ENCODE results near the gene HOXA9. TPM values are rescaled to one million over a fixed set of nuclear protein-coding genes. Genes with fewer than 3 reads are reported as not detected.
A peak's percentile ranks its signal among the peaks of the same experiment; 100 is the strongest.

Gene HOXA9
- total RNA-seq, 4 donors from 2014 or later = 0.63 to 1.9 (median 0.67) TPM; not detected in 1

DNA sequence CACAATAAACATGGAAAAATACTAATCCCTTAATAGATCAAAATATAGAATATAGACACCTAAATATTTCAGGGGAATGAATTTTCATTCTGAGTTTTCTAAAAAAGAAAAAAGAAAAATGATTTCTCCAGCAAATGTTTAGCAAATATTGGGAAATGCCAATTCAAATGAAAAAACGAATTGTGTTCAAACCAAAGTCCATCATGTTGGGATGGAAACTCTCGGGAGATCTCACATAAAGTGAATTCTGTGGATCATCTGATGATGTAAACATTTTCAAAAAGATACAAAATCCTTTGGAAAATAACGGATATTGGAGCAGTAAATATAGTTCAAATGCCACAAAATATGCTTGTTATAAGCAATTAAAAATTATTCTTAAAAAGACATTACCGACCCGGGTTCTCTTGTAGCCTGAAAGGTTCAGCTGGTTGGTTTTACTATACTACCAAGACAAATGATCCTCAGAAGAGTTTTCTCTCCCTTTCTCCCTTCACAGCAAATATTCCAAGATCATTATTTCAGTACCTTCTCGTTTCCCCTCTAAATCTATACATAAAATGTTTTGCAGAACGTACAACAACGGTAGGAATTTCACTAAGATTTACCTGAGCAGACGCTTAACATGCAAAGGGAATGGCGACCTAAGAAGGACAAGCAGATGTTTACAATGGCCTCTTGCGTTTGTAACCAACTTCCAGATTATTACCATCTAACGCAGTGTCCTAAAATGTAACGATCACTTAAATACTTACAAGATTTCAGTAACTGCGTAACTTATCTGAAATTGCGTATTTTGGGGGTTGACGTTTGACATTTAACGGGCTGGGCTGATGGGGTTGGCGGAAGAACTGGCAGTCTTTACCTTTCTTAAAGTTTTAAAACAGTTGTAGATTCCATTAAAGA lies 32.1 kb upstream of the HOXA9 start:
- H3K4me3 ChIP-seq (replicated peaks in 1 of 3) = no peak overlapping the region
- DNase-seq = no peak
- peaks cover 75% of the 10 kb centered on the region for H3K27me3 ChIP-seq
- no peak overlapping the region for H3K27ac ChIP-seq
- intact Hi-C loops (cut with DNase I) = loop anchor here (5.0 to 10.0 kb wide), 2 partner anchors 825 to 897 kb away; no protein-coding TSS in a partner anchor
- WGBS, 2 donors = 25 to 27% methylated on average over 18 of the region's 18 CpGs
- TF ChIP-seq, protein P1, sequence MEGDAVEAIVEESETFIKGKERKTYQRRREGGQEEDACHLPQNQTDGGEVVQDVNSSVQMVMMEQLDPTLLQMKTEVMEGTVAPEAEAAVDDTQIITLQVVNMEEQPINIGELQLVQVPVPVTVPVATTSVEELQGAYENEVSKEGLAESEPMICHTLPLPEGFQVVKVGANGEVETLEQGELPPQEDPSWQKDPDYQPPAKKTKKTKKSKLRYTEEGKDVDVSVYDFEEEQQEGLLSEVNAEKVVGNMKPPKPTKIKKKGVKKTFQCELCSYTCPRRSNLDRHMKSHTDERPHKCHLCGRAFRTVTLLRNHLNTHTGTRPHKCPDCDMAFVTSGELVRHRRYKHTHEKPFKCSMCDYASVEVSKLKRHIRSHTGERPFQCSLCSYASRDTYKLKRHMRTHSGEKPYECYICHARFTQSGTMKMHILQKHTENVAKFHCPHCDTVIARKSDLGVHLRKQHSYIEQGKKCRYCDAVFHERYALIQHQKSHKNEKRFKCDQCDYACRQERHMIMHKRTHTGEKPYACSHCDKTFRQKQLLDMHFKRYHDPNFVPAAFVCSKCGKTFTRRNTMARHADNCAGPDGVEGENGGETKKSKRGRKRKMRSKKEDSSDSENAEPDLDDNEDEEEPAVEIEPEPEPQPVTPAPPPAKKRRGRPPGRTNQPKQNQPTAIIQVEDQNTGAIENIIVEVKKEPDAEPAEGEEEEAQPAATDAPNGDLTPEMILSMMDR (IDR thresholded peaks at IDR 0.05) = no peak
- TF ChIP-seq POLR2A (IDR thresholded peaks at IDR 0.05) = no peak
- H3K36me3 ChIP-seq = no peaks in the 10 kb centered on the region
- peaks cover 11 to 36% of the 10 kb centered on the region in 2 donors for H3K4me1 ChIP-seq
- H3K9me3 ChIP-seq = no peaks in the 10 kb centered on the region

DNA sequence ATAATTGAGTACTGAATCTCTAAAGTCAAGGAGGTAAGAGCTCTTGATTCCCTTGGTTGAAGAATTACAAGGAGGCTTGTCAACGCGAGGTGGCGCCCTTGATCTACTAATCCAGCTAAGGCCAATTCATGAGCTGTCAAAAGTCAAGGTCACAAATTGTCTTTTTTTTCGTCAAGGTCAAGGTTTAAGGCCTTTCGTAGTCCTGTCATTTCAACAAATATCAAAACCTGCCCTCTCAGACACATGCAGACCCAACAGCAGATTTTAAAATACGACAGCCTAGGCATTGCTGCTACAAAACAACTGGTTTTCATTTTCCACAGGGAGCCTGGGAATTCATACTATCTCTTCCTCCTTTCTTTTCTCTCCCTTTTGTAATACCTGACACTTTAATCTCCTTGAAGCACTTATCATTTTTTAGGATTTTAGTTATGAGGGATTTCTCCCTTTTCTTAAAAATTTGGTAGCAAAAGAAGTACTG lies 31.0 kb upstream of the HOXA9 start:
- Histone ChIP-seq H3K36me3 (no peaks in the 10 kb centered on the region), H3K27me3 (peaks cover 75% of the 10 kb centered on the region), H3K4me3 (replicated peaks in 1 of 3) (no peak overlapping the region), H3K4me1 (peaks cover 11 to 39% of the 10 kb centered on the region in 2 donors), H3K27ac (no peak overlapping the region), H3K9me3 (no peaks in the 10 kb centered on the region)
- intact Hi-C loops (cut with DNase I) = loop anchor here (5.0 to 10.0 kb wide), 2 partner anchors 826 to 898 kb away; no protein-coding TSS in a partner anchor
- peak; percentile 87 to 91 for DNase-seq
- TF ChIP-seq, protein P1 (IDR thresholded peaks at IDR 0.05) = peak in 5 of 6 experiments; percentile 57 to 81 (median 73)
- no peak for TF ChIP-seq POLR2A (IDR thresholded peaks at IDR 0.05)
- 1 to 8% methylated on average over 6 of the region's 6 CpGs for WGBS, 2 donors

DNA sequence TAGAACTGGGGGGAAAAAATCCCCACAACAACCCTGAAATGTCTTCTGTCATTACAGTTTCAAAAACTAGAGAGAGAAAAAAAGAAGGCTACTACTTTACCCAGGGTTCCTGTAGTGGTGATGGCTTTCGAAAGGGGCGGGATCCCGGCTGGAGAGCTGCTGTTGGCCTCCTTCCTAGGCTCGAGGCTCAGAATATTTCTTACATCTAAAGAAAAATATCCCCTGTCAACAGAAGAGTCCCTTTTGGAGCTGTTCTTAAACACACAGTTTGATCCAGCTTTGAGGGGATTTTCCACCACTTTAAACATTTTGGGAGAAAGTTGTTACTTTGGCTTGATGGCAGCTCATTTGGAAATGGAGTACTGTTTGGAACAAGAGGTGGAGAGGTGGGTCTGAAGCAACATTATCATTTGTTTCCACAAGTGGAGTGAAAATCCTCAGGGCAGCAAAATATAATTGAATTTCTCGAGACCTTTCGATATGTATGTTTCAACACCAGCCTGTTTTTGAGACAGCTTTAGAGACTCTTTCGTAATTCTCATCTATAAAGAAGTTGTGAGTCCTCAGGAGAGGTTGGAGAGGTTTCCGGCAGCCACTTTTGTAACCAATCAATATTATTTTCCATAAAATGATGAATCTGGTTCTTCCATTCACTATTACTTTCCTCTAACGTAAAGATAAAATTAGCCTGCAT lies 29.5 kb upstream of the HOXA9 start:
- TF ChIP-seq POLR2A (IDR thresholded peaks at IDR 0.05) = no peak
- TF ChIP-seq, protein P1 (IDR thresholded peaks at IDR 0.05) = no peak
- peaks cover 11 to 30% of the 10 kb centered on the region in 2 donors for H3K4me1 ChIP-seq
- no peaks in the 10 kb centered on the region for H3K36me3 ChIP-seq
- H3K9me3 ChIP-seq = no peaks in the 10 kb centered on the region
- intact Hi-C loops (cut with DNase I) = loop anchor here (5.0 to 10.0 kb wide), 2 partner anchors 827 to 900 kb away; no protein-coding TSS in a partner anchor
- DNase-seq = no peak
- H3K27me3 ChIP-seq = peaks cover 76% of the 10 kb centered on the region
- WGBS, 2 donors = 40 to 52% methylated on average over 9 of the region's 9 CpGs
- H3K4me3 ChIP-seq (replicated peaks in 1 of 3) = no peak overlapping the region
- no peak overlapping the region for H3K27ac ChIP-seq

DNA sequence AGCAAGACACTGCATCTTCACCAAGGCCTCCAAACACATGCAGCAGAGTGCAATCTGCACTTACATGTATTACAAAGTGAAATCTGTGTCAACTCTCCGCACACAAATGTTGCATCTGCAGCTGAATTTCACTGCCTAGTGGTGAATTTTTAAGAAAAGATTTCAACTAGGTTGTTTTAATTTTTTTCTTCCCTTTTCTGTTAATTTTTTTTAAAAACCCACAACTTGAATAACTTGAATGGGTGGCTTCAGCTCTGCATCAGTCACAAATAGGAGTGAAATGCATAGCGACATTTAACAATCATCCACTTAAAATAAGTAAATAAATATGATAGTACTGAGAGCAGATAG lies 28.6 kb upstream of the HOXA9 start:
- DNase-seq = no peak
- TF ChIP-seq, protein P1 (IDR thresholded peaks at IDR 0.05) = no peak
- no peak for TF ChIP-seq POLR2A (IDR thresholded peaks at IDR 0.05)
- H3K9me3 ChIP-seq = no peaks in the 10 kb centered on the region
- peaks cover 80% of the 10 kb centered on the region for H3K27me3 ChIP-seq
- intact Hi-C loops (cut with DNase I) = loop anchor here (10.0 kb wide), 1 partner anchor 901 kb away; no protein-coding TSS in a partner anchor
- H3K4me3 ChIP-seq (replicated peaks in 1 of 3) = no peak overlapping the region
- WGBS, 2 donors = 48 to 59% methylated on average over 2 of the region's 2 CpGs
- peaks cover 12 to 28% of the 10 kb centered on the region in 2 donors for H3K4me1 ChIP-seq
- no peaks in the 10 kb centered on the region for H3K36me3 ChIP-seq
- H3K27ac ChIP-seq = no peak overlapping the region
